Activated CD4-positive, alpha-beta T cell treated with anti-CD3 and anti-CD28 coated beads, Interleukin-2, amount 50 U/mL, for 16 hours (primary cell): ENCODE results near the gene ATXN2.
A peak's percentile ranks its signal among the peaks of the same experiment; 100 is the strongest.

Source experiments
- DNase-seq: peaks from one replicate; pipeline ENCODE4 v3.0.0-alpha.2; 2020

Gene ATXN2

GRCh38 chr12:111435661-111436201, 163.4 kb downstream of the ATXN2 start:
- no peak for DNase-seq

GRCh38 chr12:111434680-111435338, 164.3 kb downstream of the ATXN2 start:
- DNase-seq, result peak; percentile 82

GRCh38 chr12:111434049-111434448, 165.1 kb downstream of the ATXN2 start:
- no peak for DNase-seq

- DNase-seq, result no peak
These were observed 167.3 kb downstream of the ATXN2 start for GRCh38 chr12:111431772-111432171.

- peak; percentile 54 for DNase-seq
These were observed 168.4 kb downstream of the ATXN2 start for GRCh38 chr12:111430433-111431353.

- peak; percentile 60 for DNase-seq
These were observed 169.2 kb downstream of the ATXN2 start for GRCh38 chr12:111429828-111430432.

- DNase-seq, result peak; percentile 54
These were observed 170.4 kb downstream of the ATXN2 start for GRCh38 chr12:111428728-111429175.

GRCh38 chr12:111428081-111428727, 170.9 kb downstream of the ATXN2 start:
- no peak for DNase-seq

GRCh38 chr12:111427417-111428074, 171.6 kb downstream of the ATXN2 start:
- DNase-seq, result no peak

GRCh38 chr12:111426344-111427185, 172.6 kb downstream of the ATXN2 start:
- DNase-seq, result peak; percentile 57

GRCh38 chr12:111425655-111426054, 173.5 kb downstream of the ATXN2 start:
- DNase-seq, result no peak

- no peak for DNase-seq
These were observed 174.3 kb downstream of the ATXN2 start for GRCh38 chr12:111424793-111425251.

GRCh38 chr12:111424189-111424792, 174.8 kb downstream of the ATXN2 start:
- DNase-seq, result no peak

GRCh38 chr12:111420494-111420893, 178.6 kb downstream of the ATXN2 start:
- DNase-seq, result no peak

GRCh38 chr12:111419784-111420183, 179.3 kb downstream of the ATXN2 start:
- DNase-seq, result no peak

GRCh38 chr12:111418594-111418880, 180.6 kb downstream of the ATXN2 start:
- no peak for DNase-seq

GRCh38 chr12:111417784-111418593, 181.1 kb downstream of the ATXN2 start:
- no peak for DNase-seq

GRCh38 chr12:111417290-111417689, 181.8 kb downstream of the ATXN2 start:
- no peak for DNase-seq

GRCh38 chr12:111414711-111415252, 184.3 kb downstream of the ATXN2 start:
- DNase-seq, result no peak
